ENCODE data around the gene PFKM.
A peak's percentile ranks its signal among the peaks of the same experiment; 100 is the strongest.

Gene PFKM

DNA sequence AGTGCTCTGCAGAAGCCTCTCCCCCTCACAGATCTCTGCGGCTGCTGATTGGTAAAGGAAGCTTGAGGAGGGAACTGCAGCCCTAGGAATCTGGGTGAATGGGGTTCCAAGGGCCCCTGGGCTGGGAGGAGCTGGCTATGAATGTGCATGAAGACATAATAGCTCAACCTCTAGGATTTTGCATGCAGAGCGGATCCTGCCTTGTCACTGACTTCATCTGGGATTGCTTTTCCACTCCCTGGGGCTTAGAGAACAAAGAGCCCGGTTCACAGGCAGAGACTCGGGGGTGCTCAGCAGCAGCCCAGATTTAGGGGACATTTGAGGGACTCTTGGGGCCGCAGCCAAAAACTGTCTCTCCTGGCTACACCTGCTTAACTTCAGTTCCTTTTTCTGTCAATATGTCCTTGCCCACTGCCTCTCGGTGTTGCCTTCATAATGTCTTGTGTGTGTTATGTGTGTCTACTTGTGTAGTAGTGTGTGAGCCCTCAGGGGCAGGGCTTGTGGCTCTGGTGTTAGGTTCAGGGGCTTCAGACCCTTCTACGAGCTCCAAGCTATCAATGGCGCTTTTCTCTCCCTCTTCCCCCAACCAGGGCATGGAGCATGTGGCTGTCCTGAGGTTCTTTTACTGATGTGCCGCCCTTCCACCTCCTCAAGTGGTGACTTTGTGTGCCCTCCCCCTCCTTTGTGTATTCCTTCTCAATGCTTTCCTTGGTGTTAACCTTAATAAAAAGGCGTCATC is 66.2 kb downstream of the PFKM start:
- DNase-seq (ENCODE audit: low spot score) (no peak), ATAC-seq (ENCODE audit: low read depth) (no peak)

DNA sequence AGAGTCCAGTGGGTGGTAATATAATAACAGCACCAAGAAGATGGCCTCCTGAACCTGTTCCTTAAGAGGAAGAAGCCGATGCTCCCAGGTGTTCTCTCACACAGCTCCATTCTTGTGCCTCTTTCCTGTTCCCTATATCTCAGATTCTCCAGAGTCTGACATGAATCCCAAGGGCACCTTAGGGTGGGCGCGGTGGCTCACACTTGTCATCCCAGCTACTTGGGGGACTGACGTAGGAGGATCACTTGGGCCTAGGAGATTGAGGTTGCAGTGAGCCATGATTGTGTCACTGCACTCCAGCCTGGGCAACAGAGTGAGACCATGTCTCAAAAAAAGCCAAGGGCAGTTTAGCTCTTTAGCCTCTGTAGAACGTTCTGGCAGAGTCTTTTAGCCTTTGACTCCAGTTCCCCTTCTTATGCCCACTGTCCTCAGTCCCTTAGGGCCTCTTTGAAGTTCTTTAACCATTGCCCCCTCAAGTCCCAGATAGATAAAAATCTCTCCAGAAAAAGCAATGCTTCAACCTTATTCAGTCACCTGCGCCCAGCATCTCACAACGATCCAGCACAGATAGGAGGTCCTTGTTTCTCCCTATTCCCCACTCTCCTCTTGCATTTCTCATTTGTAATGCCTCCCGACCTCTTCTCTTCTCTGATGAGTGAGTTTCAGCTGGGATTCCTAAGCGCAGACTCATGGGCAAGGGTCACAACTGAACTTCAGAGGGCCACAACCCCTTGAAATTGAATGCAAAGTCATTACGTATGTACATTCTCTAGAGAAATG is 68.9 kb downstream of the PFKM start:
- Histone ChIP-seq H3K27ac (ENCODE audit: poor library complexity, severe bottlenecking) (no peak overlapping the region), H3K4me1 (ENCODE audit: insufficient read depth, poor library complexity, severe bottlenecking) (no peaks in the 10 kb centered on the region), H3K4me3 (ENCODE audit: severe bottlenecking) (no peak overlapping the region), H3K36me3 (ENCODE audit: low read depth) (no peaks in the 10 kb centered on the region), H3K9me3 (ENCODE audit: severe bottlenecking) (no peaks in the 10 kb centered on the region), H3K27me3 (ENCODE audit: insufficient read depth, poor library complexity, severe bottlenecking) (peaks cover 35% of the 10 kb centered on the region)
- TF ChIP-seq, protein P1, sequence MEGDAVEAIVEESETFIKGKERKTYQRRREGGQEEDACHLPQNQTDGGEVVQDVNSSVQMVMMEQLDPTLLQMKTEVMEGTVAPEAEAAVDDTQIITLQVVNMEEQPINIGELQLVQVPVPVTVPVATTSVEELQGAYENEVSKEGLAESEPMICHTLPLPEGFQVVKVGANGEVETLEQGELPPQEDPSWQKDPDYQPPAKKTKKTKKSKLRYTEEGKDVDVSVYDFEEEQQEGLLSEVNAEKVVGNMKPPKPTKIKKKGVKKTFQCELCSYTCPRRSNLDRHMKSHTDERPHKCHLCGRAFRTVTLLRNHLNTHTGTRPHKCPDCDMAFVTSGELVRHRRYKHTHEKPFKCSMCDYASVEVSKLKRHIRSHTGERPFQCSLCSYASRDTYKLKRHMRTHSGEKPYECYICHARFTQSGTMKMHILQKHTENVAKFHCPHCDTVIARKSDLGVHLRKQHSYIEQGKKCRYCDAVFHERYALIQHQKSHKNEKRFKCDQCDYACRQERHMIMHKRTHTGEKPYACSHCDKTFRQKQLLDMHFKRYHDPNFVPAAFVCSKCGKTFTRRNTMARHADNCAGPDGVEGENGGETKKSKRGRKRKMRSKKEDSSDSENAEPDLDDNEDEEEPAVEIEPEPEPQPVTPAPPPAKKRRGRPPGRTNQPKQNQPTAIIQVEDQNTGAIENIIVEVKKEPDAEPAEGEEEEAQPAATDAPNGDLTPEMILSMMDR (IDR thresholded peaks at IDR 0.05; ENCODE audit: poor library complexity, severe bottlenecking): no peak
- DNase-seq (ENCODE audit: low spot score) (no peak), ATAC-seq (ENCODE audit: low read depth) (no peak)

More for the DNA sequence above, 66.2 kb downstream of the PFKM start:
- Histone ChIP-seq H3K4me3 (ENCODE audit: severe bottlenecking) (no peak overlapping the region), H3K9me3 (ENCODE audit: severe bottlenecking) (no peaks in the 10 kb centered on the region), H3K4me1 (ENCODE audit: insufficient read depth, poor library complexity, severe bottlenecking) (no peaks in the 10 kb centered on the region), H3K27ac (ENCODE audit: poor library complexity, severe bottlenecking) (no peak overlapping the region), H3K36me3 (ENCODE audit: low read depth) (no peaks in the 10 kb centered on the region), H3K27me3 (ENCODE audit: insufficient read depth, poor library complexity, severe bottlenecking) (peaks cover 45% of the 10 kb centered on the region)
- TF ChIP-seq, protein P1 (IDR thresholded peaks at IDR 0.05; ENCODE audit: poor library complexity, severe bottlenecking): no peak

DNA sequence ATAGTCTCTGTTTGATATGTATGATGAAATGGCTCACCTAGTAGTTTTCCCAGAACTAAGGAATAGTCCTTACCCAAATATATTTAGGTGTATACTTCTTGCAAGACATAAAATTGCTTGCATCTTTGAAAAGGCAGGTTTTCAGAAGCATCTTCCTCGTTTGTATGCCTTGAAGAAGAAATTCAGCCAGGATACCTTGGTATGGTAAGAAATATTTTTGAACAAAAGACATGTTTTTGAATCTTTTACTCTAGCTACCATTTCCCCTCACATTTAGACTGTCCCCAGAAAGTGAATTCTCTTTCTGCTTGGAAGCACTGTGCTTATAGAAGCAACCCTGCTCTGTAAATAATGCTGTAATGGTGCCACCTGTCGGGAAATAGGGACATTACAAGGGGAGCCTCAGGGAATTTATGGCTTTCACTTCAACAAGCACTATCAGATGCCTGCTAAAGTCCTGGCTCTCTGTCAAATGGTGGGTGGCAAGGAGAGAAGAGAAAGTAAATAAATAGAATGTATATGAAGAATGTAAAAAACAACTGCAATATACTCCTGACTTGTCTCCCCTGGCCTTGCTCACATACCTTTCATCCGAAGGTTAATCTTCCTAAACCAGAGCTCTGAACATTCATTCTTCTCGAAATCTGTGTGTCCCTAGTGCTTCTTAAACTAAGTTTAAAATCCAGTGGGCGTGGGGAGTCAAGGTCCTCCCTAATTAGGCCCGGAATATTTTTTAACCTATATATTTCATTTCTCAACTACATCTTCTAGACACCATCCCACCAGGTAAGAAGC is 70.4 kb downstream of the PFKM start:
- Histone ChIP-seq H3K36me3 (ENCODE audit: low read depth) (no peaks in the 10 kb centered on the region), H3K4me1 (ENCODE audit: insufficient read depth, poor library complexity, severe bottlenecking) (no peaks in the 10 kb centered on the region), H3K4me3 (ENCODE audit: severe bottlenecking) (no peak overlapping the region), H3K27me3 (ENCODE audit: insufficient read depth, poor library complexity, severe bottlenecking) (peaks cover 21% of the 10 kb centered on the region), H3K9me3 (ENCODE audit: severe bottlenecking) (no peaks in the 10 kb centered on the region), H3K27ac (ENCODE audit: poor library complexity, severe bottlenecking) (no peak overlapping the region)
- TF ChIP-seq, protein P1 (IDR thresholded peaks at IDR 0.05; ENCODE audit: poor library complexity, severe bottlenecking): peak; percentile 87
- ATAC-seq (ENCODE audit: low read depth): peak; percentile 53; the same call in 2 of the 3 replicates
- no peak for DNase-seq (ENCODE audit: low spot score)

DNA sequence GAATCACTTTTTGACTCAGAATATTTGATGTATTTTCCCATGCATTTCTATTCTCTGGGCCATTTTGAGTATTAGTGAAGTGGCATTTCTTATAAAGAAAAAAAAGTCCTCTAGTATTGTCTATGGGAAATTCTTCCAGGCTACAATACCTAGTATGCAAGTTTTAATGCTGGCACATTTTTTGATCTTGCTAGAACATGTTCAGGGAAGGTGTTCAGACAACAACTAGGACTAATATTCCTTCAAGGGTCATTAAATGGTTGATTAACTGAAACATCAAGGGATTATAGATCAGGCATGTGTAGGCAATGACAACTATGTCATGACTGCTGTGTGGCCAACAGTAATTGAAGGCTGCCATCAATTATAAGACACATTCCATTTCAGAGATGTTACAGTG is 71.9 kb downstream of the PFKM start:
- no peaks in the 10 kb centered on the region for H3K9me3 ChIP-seq (ENCODE audit: severe bottlenecking)
- no peaks in the 10 kb centered on the region for H3K36me3 ChIP-seq (ENCODE audit: low read depth)
- H3K4me1 ChIP-seq (ENCODE audit: insufficient read depth, poor library complexity, severe bottlenecking): no peaks in the 10 kb centered on the region
- DNase-seq (ENCODE audit: low spot score): no peak
- TF ChIP-seq, protein P1 (IDR thresholded peaks at IDR 0.05; ENCODE audit: poor library complexity, severe bottlenecking): no peak
- no peak overlapping the region for H3K27ac ChIP-seq (ENCODE audit: poor library complexity, severe bottlenecking)
- H3K4me3 ChIP-seq (ENCODE audit: severe bottlenecking): no peak overlapping the region
- peaks cover 6% of the 10 kb centered on the region for H3K27me3 ChIP-seq (ENCODE audit: insufficient read depth, poor library complexity, severe bottlenecking)
- ATAC-seq (ENCODE audit: low read depth): no peak

All from RWPE2 (cell line).